Islet of Langerhans (tissue), 1 donor: Measurements from ENCODE around the gene TMEM80.
"Not testable (repeated sequence)": the region's sequence is repeated elsewhere in the genome, so short reads cannot be mapped to it uniquely, and the experiment has no call there.

Experiments
- FAIRE-seq: peaks from one replicate; lab custom pipeline; 2011; peaks lifted over from hg19 to GRCh38; lab: Jason Lieb, UNC

Gene TMEM80

GRCh38 chr11:695538-696248, at the start of gene TMEM80:
TMEM80 (plus strand) TSS chr11:695816; CDS start chr11:695828, 12 bp downstream.
- FAIRE-seq, result peak; percentile 78

- no peak for FAIRE-seq
Observed at GRCh38 chr11:646214-646613, 49.4 kb upstream of the TMEM80 start.

GRCh38 chr11:647672-648158, 47.9 kb upstream of the TMEM80 start:
- FAIRE-seq, result not testable (repeated sequence)

DNA sequence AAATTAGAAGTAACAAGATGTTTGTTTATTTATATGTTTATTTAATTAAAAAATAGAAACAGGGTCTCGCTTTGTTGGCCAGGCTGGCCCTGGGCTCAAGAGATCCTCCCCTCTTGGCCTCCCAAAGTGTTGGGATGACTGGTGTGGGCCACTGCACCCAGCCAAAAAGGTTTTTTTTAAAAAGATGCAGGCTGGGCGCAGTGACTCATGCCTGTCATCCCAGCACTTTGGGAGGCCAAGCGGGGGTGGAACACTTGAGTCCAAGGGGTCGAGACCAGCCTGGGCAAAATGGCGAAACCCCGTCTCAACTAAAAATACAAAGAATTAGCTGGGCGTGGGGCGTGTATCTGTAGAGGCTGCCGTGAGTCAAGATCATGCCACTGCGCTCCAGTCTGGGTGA, 45.1 kb upstream of the TMEM80 start:
- no peak for FAIRE-seq

DNA sequence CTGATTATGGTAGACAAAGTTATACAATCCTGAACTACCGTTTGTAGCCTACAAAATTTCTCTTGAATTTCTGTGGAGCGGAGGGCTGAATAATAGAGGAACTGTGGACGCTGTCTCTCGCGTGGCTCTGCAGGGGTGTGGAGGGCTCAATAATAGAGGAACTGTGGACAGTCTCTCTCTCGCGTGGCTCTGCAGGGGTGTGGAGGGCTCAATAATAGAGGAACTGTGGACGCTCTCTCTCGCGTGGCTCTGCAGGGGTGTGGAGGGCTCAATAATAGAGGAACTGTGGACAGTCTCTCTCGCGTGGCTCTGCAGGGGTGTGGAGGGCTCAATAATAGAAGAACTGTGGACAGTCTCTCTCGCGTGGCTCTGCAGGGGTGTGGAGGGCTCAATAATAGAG, 42.5 kb upstream of the TMEM80 start:
- FAIRE-seq, result not testable (repeated sequence)

GRCh38 chr11:653837-654236, 41.8 kb upstream of the TMEM80 start:
- no peak for FAIRE-seq

- not testable (repeated sequence) for FAIRE-seq
Observed at GRCh38 chr11:654444-654843, 41.2 kb upstream of the TMEM80 start.

- FAIRE-seq, result no peak
Observed at GRCh38 chr11:655036-655726, 40.4 kb upstream of the TMEM80 start.

- no peak for FAIRE-seq
Observed at GRCh38 chr11:656426-656825, 39.2 kb upstream of the TMEM80 start.

DNA sequence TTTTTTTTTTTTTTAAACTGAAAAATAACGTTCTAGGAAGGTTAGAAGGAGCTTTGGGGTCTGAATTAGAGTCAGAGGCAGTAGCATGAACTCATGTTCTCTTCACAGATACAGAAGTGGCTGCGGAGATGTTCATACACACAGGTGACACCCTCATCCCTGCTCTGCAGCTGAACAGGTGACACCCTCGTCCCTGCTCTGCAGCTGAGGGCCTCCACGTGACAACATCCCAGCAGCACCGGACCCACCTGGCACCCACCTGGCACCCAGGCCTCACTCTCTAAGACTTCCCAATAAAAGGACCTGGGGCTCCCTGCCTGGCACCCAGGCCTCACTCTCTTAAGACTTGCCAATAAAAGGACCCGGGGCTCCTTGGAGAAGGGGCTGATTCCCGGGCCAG, 38.8 kb upstream of the TMEM80 start:
- no peak for FAIRE-seq

GRCh38 chr11:657691-658126, 37.9 kb upstream of the TMEM80 start:
- FAIRE-seq, result no peak

GRCh38 chr11:659532-660085, 36.0 kb upstream of the TMEM80 start:
- no peak for FAIRE-seq

GRCh38 chr11:660281-660680, 35.3 kb upstream of the TMEM80 start:
- FAIRE-seq, result no peak

GRCh38 chr11:660681-661444, 34.8 kb upstream of the TMEM80 start:
- FAIRE-seq, result no peak

DNA sequence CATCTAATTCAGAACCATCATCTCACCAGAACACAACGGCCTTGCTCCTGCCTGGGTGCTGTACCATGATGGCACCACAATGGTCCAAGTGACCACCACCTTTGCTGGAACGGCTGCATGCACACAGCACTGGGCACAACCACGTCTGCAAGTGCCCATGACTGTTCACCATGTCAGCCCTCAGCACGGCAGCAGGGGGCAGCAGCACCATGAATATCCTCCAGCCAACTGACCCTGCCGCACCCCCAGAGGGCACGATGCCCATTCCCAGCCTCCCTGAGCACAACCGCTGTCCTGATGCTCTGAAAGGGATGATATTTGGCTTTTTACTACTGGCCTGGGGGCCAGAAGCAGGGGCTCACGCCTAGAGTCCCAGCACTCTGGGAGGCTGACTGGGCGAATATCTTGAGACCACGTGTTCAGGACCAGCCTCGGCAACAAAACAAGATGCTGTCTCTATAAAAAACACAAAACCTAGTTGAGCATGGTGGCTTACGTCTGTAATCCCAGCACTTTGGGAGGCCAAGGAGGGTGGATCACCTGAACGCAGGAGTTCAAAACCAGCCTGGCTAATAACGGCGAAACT, 32.8 kb upstream of the TMEM80 start:
- no peak for FAIRE-seq

GRCh38 chr11:665062-665703, 30.4 kb upstream of the TMEM80 start:
- peak; percentile 55 for FAIRE-seq

DNA sequence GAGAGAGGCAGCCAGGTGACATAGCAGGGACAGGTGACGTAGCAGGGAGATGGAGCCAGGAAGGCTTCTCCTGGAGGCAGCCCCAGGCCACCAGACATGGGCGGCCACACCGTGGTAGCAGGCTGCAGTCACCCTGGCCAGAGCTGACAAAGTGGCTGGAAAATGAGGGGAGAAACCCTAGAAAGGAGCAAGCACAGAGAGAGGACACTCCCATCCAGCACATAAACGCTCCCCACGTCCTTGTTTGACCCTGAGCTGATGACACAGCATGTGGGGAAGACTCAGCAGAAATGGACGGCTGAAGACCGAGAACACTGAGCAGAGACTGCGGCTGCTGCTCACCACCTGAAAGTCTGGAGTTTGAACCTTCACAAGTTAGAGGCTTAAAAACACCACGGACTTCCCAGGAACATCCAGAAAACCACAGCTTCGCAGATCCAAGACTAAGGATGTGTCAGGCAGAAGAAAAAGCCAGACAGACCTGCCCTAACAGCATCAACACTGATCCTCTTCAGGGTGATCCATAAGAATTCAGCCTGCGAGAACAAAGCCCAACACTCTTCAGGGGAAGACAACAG, 29.8 kb upstream of the TMEM80 start:
- FAIRE-seq, result no peak

GRCh38 chr11:673866-674265, 21.8 kb upstream of the TMEM80 start:
- FAIRE-seq, result no peak

- FAIRE-seq, result no peak
Observed at GRCh38 chr11:674406-674805, 21.2 kb upstream of the TMEM80 start.

DNA sequence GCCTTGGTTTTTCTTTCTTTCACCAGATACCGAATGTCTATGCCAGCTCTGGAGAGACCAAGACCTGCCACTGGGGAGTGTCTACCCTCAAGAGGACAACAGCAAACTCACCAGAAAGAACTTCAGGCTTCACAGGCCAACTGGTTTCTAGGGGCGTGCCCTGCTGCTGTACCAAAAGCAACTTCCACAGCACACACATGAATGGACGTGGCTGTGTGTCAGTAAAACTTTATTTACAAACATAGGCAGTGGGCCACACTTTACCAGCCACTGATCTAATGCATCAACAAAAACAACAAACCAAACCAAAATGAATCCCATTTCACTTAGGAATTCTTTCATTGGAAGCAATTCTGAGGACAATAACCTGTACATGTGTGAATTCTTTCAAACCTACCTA, 17.3 kb upstream of the TMEM80 start:
- FAIRE-seq, result no peak
